ENCODE results near the gene GCSAML.

The GCSAML gene

GRCh38 chr1:247574236-247574635 lies 25.3 kb downstream of the GCSAML start:
- no peak for DNase-seq (ENCODE audit: low read depth in 3 of 3)

- DNase-seq (ENCODE audit: low read depth in 3 of 3) = no peak
These were observed 25.7 kb downstream of the GCSAML start for GRCh38 chr1:247574664-247575063.

- no peak for DNase-seq (ENCODE audit: low read depth in 3 of 3)
These were observed 27.6 kb downstream of the GCSAML start for GRCh38 chr1:247576514-247576913.

- DNase-seq (ENCODE audit: low read depth in 3 of 3) = no peak
These were observed 30.1 kb downstream of the GCSAML start for GRCh38 chr1:247578946-247579460.

GRCh38 chr1:247588060-247588459 lies 39.1 kb downstream of the GCSAML start, which contains the start of gene OR2G2:
TSS of gene OR2G2 (plus strand) at chr1:247588360. CDS start at chr1:247588360, 0 bp downstream.
- DNase-seq (ENCODE audit: low read depth in 3 of 3) = no peak

DNA sequence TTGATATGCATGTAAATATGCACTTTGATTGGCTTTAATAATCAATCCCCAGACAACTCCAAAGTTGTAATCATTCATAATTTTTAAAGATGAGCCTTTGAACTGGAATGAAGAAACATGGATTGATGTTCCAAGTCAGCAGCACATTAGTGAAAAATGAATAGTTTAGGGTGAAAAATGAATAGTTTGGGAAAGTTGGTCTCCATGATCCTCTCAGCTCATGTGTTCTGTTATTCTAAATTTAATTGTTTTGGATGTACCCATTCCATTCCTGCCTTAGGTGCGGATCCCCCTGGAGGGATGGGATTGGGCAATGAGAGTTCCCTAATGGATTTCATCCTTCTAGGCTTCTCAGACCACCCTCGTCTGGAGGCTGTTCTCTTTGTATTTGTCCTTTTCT lies 56.4 kb downstream of the GCSAML start, which contains the start of gene OR2G3:
OR2G3 (plus strand) TSS at position 301 of the 400 bp plus-strand sequence; CDS start at position 301, 0 bp downstream.
- no peak for DNase-seq (ENCODE audit: low read depth in 3 of 3)

- no peak for DNase-seq (ENCODE audit: low read depth in 3 of 3)
These were observed 64.5 kb downstream of the GCSAML start for GRCh38 chr1:247613405-247613804.

DNA sequence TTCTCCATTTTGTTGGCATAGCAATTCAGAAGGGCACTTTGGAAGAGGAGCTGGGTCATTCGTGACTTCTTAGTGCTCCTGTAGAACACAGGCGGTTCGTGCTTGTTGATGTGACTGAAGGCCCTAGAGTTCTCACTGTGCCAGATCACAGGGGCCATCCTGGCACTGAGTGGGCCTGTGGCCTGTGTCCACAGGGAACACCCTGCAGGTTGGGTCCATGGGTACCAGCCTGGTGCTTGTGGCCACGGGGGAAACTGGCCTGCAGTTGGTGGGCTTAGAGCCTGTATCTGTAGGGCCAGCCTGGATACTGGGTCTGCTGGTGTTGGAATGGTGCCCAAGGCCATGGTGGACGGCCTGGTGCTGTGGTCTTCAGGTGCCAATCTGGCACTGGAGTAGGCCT lies 65.7 kb downstream of the GCSAML start:
- DNase-seq (ENCODE audit: low read depth in 3 of 3) = no peak

Data from stimulated activated CD4-positive, alpha-beta T cell treated with anti-CD3 and anti-CD28 coated beads, TNF-alpha, amount 100 ng/mL, for 4 hours (primary cell).